ENCODE measurements around the gene ENTHD1.

- TF ChIP-seq HDAC6 (IDR thresholded peaks at IDR 0.05; ENCODE audit: unreplicated experiment) (no peak), ZNF24 (IDR thresholded peaks at IDR 0.05) (no peak), MAX (IDR thresholded peaks at IDR 0.05; ENCODE audit: low read depth, low read length) (no peak), FOXK2 (IDR thresholded peaks at IDR 0.05) (no peak)
Measured at GRCh38 chr22:39719559-39720450, 173.8 kb downstream of the ENTHD1 start.

Measured in GM12878 (cell line).